AG04450 (cell line): Measurements from ENCODE around the gene SNCA. TPM values are rescaled to one million over a fixed set of nuclear protein-coding genes. Genes with fewer than 3 reads are reported as not detected.

Experiments used
- CTCF ChIA-PET: fragments of 300-600, 350-600 bp; formaldehyde crosslinking; extraction: SDS; loops from one replicate; lab custom pipeline; 2022; ENCODE audit warnings: antibody characterized with exemption, inconsistent platforms; lab: Charles Lee
- POLR2A ChIA-PET: fragments of 350-600 bp; formaldehyde crosslinking; extraction: SDS; loops from one replicate; lab custom pipeline; 2021; ENCODE audit warnings: antibody characterized with exemption, inconsistent platforms; lab: Yijun Ruan, JAX
- DNase-seq: peaks from one replicate; pipeline ENCODE4 v3.0.0-alpha.2; 2011; ENCODE audit warnings: low read depth, low spot score
- H3K27ac ChIP-seq: one replicate; pipeline ENCODE4 v1.5.1; 2012; ENCODE audit warnings: low read depth, low read length, control low read depth
- H3K27me3 ChIP-seq: one replicate; pipeline ENCODE4 v1.6.0; 2012; ENCODE audit warnings: low read length; ENCODE audit not compliant: control insufficient read depth, insufficient read depth
- H3K4me3 ChIP-seq: 2 replicates; pipeline ENCODE4 v1.5.1; 2011; ENCODE audit warnings: mild to moderate bottlenecking, low read depth, low read length, control low read depth
- H3K9me3 ChIP-seq: 2 replicates; pipeline ENCODE4 v1.5.1; 2012; ENCODE audit warnings: low read length; ENCODE audit not compliant: control insufficient read depth, insufficient read depth
- polyA plus RNA-seq: library from polyadenylated mRNA; depleted of rRNA; stranded (reverse); fragments of >200 nt; gene quantifications from 2 replicates; pipeline ENCODE4 v1.2.3, GENCODE V29; 2011
- TF ChIP-seq, protein P1 (sequence below): IDR thresholded peaks from 2 replicates; pipeline ENCODE4 v1.5.1; 2011; ENCODE audit warnings: low read depth, low read length, control low read depth, inconsistent platforms

The SNCA gene
- polyA plus RNA-seq, 1 experiment, result 2.9 TPM

- POLR2A ChIA-PET, result no interaction called here
- no peak for DNase-seq
- CTCF ChIA-PET, result interaction anchor here (1.0 kb wide), 1 partner anchor 195 kb away, joined by 3 read pairs; no protein-coding TSS in a partner anchor
- peak overlapping the region; percentile 64 for H3K4me3 ChIP-seq
- no peak overlapping the region for H3K27ac ChIP-seq
- H3K27me3 ChIP-seq, result peaks cover 31% of the 10 kb centered on the region
- TF ChIP-seq, protein P1, sequence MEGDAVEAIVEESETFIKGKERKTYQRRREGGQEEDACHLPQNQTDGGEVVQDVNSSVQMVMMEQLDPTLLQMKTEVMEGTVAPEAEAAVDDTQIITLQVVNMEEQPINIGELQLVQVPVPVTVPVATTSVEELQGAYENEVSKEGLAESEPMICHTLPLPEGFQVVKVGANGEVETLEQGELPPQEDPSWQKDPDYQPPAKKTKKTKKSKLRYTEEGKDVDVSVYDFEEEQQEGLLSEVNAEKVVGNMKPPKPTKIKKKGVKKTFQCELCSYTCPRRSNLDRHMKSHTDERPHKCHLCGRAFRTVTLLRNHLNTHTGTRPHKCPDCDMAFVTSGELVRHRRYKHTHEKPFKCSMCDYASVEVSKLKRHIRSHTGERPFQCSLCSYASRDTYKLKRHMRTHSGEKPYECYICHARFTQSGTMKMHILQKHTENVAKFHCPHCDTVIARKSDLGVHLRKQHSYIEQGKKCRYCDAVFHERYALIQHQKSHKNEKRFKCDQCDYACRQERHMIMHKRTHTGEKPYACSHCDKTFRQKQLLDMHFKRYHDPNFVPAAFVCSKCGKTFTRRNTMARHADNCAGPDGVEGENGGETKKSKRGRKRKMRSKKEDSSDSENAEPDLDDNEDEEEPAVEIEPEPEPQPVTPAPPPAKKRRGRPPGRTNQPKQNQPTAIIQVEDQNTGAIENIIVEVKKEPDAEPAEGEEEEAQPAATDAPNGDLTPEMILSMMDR, result no peak
- peaks cover 2% of the 10 kb centered on the region for H3K9me3 ChIP-seq
These were observed 773 bp downstream of the SNCA start for GRCh38 chr4:89836031-89836745.

DNA sequence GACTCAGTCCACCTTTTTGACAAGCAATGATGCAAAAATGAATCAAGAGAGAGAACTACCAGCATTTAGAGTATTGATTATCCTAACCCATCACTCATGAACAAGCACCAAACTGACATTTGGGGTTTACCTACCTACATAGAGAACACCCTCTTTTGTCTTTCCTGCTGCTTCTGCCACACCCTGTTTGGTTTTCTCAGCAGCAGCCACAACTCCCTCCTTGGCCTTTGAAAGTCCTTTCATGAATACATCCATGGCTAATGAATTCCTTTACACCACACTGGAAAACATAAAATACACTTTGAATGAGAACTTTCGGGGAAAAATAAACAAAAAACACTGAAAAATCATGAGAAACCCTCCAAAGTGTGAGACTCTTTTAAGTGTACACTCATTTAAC, 1.5 kb downstream of the SNCA start:
- POLR2A ChIA-PET, result no interaction called here
- Histone ChIP-seq H3K4me3 (no peak overlapping the region), H3K27ac (no peak overlapping the region), H3K9me3 (peaks cover 2% of the 10 kb centered on the region), H3K27me3 (peaks cover 24% of the 10 kb centered on the region)
- TF ChIP-seq, protein P1, result no peak
- no peak for DNase-seq
- CTCF ChIA-PET, result interaction anchor here (1.0 kb wide), 1 partner anchor 194 kb away, joined by 3 read pairs; no protein-coding TSS in a partner anchor

GRCh38 chr4:89834486-89835209, 2.3 kb downstream of the SNCA start:
- no peak for DNase-seq
- ChIA-PET CTCF (no interaction called here), POLR2A (no interaction called here)
- H3K27me3 ChIP-seq, result peaks cover 24% of the 10 kb centered on the region
- H3K9me3 ChIP-seq, result peaks cover 2% of the 10 kb centered on the region
- H3K27ac ChIP-seq, result no peak overlapping the region
- TF ChIP-seq, protein P1, result no peak
- no peak overlapping the region for H3K4me3 ChIP-seq

GRCh38 chr4:89829470-89830138, 7.4 kb downstream of the SNCA start:
- ChIA-PET POLR2A (no interaction called here), CTCF (no interaction called here)
- Histone ChIP-seq H3K4me3 (no peak overlapping the region), H3K9me3 (no peaks in the 10 kb centered on the region), H3K27ac (no peak overlapping the region), H3K27me3 (no peaks in the 10 kb centered on the region)
- DNase-seq, result no peak
- TF ChIP-seq, protein P1, result no peak
